GM18861 (cell line): Measurements from ENCODE around the gene AKAP12.
"Not testable (repeated sequence)": the region's sequence is repeated elsewhere in the genome, so short reads cannot be mapped to it uniquely, and the experiment has no call there.

Experiments used
- ATAC-seq: cut with Tn5 transposase; IDR thresholded peaks from one replicate; pipeline ENCODE4 v1.9.1; 2021; ENCODE audit not compliant: unreplicated experiment

Gene AKAP12

DNA sequence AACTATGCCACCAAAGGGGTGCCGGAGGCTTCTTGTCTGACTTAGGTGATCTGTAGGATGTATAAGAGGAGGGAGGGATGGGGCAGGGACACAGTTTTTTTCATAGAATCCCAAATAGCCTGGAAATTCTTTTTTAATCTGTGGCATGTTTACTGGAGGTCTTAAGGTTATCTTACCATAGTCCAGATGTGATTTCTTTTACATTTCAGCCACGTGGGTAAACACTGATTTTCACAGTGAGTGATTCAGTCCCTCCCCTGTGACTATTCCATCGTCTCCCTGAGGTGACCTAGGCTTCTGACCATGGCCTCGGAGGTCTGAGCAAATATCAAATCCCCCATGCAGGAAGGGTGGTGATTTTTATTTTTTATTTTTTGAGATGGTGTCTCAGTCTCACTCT lies 67.7 kb downstream of the AKAP12 start:
- no peak for ATAC-seq

DNA sequence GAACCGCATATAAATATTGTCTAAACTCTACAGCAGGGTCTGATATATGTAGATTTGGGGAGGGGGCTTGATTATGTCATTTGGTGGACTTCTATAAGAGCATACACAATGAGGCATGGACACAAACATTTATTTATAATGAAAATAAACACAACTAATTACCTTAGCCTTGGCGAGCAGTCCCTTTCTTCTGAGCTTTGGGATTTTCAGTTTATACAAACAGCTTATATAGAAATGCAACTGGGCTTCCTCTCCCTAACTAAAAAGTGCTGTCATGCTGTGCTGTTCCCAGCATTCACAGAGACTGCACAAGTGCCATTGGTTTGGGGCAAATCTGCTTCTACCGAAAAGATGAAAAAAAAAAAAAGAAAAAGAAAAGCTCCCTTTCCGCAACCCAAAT lies 69.9 kb downstream of the AKAP12 start:
- no peak for ATAC-seq

DNA sequence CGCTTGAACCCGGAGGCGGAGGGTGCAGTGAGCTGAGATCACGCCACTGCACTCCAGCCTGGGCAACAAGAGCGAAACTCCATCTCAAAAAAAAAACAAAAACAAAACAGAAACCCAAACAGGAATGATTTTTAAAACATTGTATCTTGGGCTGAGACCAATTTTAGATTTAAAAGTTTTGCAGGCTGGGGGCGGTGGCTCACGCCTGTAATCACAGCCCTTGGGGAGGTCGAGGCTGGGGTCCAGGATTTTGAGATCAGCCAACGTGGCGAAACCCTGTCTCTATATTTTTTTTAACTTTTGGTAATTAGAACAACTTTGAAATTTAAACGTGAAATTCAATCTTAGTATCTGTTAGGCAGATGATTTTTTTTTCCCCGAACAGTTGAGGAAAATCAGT lies 70.5 kb downstream of the AKAP12 start:
- ATAC-seq: no peak

DNA sequence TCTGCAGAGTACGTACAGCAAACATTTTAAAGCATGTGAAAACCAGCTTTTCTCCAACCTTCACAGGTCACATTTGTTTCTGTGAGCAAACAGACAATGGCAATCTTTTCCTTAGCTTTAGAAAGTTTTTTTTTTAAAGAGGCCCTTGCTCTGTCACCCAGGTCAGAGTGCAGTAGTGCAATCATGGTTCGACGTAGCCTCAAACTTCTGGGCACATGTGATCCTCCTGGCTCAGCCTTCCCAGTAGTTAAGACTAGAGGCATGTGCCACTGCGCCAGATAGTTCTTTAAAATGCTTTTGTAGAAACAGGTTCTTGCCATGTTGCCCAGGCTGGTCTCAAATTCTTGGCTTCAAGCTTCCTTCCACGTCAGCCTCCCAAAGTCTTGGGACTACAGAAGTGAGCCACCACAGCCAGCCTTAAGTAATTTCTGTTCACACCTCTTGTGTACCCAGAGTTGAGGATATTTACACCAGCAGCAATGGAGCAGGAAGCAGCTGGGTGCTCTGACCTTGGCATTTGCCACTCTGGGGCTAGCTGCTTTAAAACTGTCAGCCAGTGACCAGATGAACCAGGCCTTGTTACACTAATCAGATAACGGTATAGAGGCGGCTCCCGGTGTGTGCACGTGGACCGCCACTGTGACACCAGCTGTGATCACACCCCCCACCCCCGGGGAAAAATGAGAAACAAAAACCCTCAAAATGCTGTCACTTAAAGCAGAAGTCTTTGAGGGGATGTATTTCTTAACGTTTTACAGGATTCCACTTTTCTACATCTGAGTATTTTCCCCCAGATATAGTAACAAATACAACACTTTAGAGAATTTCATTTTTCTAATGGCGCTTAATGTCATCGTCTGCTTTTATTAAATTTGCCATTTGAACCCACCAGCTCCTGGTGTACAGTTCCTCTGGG lies 71.3 kb downstream of the AKAP12 start:
- no peak for ATAC-seq

DNA sequence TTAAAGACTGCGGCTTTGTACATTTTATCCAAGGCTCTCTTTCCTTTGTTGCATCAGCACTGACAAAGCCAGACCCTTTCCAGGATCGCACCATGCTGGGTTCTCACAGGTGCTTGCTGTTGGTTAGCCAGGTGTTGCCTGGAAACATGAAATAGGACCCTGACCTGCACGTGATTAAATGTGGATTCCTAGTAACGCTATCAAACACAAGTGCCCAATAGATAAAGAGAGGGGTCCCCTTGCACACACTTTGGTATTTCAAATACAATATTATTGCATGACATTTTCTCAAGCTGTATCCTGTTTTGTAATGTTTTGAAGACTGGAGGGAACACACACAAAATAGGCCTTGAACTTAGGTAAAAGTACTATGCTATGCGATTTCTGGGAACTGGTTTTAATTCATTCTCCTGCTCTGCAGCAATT lies 73.3 kb downstream of the AKAP12 start:
- no peak for ATAC-seq

DNA sequence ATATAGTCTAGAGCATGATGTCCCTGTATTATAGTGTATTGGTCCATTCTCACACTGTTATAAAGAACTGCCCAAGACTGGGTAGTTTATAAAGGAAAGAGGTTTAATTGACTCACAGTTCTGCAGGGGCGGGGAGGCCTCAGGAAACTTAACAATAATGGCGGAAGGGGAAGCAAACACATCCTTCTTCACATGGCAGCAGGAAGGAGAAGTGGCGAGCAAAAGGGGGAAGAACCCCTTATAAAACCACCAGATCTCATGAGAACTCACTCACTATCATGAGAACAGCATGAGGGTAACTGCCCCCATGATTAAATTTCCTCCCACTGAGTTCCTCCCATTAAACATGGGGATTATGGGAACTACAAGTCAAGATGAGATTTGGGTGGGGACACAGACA lies 75.9 kb downstream of the AKAP12 start:
- not testable (repeated sequence) for ATAC-seq

DNA sequence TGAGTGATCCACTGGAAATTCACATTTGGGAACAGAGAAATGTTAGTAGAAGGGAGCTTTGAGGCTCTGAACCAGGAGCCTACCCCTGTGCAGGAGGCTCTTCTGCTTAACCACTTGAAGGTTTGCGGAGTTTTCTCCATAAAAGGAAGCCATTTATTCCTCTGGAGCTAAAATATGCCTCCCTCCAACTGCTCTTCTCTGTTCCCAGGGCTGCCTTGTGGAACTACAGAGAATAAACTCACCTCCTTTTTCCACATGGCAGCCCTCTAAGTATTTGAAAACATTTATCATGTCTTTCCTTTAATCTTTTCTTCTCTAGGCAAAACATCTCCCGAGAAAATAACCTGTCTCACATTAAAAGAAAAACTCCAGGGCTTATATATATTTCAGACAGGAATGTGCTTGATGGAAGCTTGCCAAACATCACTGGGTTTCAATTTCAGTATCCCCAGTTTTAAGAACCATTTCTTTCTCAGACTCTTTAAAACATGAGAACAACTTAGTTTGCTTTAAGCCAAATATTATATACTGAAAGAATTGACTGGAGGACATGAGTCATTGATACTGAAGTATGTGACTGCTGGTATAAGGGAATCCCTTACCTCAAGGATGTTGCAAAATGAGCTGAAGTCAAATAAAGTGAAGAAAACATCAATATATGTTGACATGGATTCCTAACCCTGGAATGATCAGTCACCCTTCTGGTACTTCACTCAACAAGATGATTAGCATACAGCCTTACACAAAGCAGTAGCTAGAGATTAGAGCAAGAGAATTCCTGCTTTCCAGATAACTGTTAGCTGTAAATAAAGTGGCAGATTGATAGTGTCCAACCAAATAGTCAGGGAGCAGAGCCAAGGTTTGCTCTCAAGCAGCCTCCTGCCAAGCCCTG lies 77.6 kb downstream of the AKAP12 start:
- no peak for ATAC-seq

DNA sequence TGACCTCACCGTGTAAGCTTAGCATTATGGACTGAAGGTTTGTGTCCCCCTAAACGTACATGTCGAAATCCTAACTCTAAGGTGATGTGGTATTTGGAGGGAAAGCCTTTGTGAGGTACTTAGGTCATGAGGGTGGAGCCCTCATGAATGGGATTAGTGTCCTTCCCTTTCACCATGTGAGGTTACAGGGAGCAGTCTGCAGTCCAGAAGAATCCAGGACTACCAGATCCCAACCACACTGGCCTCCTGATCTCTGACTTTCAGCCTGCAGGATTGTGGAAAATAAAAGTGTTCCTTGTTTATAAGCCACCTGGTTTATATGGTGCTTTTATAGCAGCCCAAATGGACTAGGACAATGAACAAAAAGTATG lies 78.2 kb downstream of the AKAP12 start:
- no peak for ATAC-seq

DNA sequence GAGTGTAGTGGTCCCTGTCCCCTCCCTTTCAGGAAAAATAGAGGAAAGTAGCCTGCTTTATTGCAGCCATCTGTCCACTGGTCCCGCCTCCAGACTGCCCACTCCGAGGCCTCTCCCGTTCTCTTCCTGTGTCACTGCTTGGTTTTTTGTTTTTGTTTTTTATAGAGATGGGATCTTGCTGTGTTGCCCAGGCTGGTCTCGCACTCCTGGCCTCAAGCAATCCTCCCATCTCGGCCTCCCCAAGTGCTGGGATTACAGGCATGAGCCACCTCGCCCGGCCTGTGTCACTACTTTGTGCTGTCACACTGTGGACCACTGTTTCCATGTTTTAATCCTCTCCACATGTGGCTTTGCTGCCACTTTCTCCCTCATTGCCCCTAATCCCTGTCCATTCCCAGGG lies 80.4 kb downstream of the AKAP12 start:
- ATAC-seq: no peak

DNA sequence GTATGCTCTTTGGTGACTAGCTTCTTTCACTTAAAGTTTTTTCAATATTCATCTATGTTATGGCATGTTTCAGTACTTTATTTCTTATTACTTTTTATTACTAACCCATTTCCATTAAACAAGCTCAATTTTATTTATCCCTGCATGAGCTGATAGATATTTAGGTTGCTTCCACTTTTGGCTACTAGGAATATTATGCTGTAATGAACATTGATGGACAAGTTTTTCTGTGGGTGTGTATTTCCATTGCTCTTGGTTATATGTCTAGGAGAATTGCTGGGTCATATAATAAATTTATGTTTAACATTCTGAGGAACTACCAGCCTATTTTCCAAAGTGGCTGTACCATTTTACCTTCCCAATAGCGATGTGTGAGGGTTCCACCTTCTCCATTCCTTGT lies 81.7 kb downstream of the AKAP12 start:
- no peak for ATAC-seq

DNA sequence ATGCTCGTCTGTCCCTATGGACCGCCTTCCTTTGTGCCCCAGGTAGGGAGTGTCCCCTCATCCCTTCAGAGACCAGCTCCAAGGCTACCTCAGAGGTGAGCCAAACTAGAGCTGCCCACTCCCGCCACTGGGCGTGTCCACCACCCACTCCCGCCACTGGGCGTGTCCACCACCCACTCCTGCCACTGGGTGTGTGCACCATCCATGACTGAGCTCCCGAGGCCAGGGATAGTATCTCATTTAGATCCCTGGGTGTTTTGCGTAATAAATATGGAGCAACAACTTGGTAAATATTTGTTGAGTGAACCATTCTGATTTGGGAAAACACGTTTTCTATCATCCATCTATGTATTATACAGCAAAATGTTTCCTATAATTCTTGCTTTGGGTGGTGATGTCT lies 82.8 kb downstream of the AKAP12 start:
- ATAC-seq: no peak

DNA sequence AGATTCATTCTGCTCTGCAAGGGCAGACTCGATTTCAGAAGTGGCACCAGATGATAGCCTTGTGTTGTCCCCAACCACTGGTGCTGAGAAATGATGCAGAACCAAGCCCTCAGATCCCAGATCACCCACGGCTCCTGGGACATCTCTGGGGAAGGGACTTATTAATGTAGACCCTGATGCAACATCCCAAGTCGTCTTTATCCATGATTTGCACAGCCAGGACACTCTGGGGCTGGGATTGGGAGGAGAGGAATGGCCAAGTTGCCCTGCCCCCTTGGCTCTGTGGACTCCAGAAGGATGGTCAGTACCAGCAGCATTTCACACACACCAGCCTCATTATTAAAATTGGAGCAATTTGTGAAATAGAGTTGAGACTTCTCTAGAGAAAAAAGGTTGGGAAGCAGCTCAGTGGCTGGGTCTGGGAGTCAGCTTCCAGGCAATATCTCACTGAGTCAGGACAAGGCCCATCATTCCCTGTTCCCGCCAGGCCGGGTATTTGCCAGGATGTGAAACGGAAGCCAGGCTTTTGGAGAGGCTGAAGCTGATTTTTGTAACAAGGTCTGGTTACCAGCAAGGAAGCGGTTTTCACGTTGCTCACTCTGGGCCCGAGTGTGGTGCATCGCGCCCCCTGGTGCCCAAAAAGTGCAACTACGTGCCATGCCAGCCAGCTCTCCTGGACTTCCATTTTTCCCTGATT lies 84.2 kb downstream of the AKAP12 start:
- peak; percentile 46 for ATAC-seq

DNA sequence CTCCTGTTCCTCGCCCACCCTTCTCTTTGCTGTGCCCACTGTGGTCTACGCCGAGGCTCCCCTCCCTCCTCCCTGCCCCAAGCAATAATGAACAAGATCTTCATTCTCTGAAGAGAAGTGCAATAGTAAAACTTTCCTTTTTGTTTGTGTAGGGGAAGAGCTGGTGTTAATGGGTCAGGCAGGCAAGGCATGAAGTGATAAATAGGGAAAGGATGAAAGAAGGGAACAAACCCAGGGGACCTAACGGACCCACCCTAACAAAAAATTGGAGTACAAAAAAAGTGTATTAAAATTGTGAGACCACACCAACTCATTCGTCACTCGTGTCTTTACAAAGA lies 84.7 kb downstream of the AKAP12 start:
- no peak for ATAC-seq

DNA sequence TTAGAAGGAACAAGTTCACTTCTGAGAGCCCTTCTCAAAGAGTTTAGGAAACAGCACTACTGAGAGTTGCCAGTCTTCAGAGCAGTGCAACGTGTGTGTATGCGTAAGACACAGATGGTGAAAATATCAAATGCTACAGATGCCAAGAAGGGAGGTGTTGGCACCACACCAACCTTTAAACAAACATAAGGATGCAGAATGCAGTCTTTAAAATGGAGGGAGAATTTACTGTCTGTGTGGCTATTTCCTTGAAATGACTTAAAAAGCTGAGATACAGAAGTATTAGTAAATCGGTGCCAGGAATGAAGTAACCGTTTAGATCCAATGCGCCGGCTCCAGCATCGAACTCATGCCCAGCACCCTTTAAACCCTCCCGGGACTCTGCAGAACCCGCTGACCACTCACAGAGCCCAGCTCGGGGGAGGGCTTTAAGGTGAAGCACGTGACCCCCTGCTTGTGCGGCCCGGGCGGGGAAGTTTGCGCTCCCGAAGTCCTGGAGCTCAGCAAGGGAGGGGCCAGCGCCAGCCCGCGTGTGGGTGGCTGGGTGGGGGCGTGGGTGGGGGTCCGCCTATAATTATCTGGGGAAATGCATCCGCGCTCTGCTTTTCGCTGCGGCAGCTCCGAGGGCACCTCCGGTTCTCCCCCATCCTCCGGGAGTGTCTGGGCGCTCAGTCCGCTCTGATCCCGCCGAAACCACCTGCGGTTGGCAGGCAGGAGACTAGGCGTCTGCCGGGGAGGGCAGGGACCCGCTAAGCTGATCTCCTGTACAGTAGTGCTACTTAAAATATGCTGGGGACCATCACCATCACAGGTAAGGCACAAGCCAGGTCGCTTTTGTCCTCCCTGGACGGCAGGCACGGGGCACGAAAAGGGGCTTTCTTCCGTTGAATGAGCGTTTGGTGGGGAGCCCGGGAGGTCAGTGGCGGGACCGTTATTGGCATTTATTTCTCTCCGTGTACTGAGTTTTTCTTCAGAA lies 85.6 kb downstream of the AKAP12 start:
- ATAC-seq: no peak

DNA sequence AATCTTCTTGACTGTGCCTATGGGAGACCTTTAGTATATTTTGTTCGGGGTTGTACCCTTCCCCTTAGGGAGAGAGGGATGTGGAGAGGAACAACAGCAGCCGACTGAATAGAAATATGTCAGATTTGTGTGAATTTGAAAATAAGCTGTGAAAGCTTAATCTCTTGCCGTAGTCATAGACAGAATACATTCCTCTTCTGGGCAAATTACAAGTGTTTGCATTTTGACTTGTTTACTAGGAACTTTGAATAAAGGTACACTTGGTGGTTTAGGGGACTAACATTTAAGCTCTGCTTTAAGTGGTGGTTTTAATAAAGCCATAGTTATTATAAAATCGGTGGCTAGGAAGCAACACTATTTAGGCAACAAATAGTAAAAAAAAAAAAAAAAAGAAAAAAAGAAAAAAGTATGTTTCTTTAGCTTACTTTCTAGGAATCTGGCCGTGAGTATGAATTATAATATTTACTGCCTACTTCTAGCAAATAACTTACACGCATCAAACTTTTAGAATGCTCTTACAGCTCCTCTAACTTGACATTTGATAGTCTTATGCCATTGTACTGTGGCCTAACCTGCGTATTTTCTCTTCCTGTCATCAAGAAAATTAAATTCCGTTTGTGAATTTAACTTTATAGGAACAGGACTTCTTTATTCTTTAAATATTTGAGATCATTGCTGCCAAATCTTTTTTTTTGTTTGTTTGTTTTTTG lies 86.5 kb downstream of the AKAP12 start:
- no peak for ATAC-seq

DNA sequence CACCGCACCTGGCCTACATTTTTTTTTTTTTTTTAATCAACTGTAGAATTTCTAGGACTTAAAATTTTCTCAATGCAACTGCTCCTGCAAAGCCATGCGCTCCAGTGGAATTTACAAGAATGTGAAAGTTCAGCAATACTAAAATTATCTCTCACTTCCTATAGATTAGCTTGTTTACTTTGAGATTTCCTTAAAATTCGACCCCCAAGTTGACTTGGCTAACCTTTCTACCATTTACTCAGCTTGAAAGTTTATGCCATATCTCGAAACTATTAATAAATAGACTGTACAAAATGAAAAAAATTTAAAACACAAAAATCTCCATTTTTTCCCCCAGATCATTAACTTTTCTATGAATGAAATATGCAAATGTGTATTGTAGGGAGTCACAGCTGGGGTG lies 87.3 kb downstream of the AKAP12 start:
- no peak for ATAC-seq

DNA sequence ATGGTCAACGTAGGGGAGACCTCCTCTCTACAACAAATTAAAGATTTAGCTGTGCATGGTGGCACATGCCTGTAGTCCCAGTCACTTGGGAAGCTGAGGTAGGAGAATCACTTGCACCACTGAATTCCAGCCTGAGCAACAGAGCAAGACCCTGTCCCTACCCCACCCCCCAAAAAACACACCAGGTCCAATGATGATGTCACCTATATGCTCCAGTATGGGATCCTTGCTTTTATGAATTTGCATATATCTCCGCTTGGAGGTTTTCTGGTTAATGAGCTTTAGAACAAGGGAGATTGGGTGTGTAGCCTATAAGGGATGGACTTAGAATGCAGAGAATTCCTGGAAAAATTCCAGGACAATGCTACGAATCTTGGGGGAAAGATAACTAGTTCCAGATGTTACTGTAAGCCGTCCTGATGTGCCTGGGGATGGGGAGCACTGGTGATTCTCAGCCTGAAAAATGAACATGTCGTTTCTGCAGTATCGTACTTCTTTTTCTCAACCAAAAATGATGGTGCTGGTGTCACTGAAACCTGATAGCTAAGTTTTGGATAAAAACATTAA lies 90.4 kb downstream of the AKAP12 start:
- ATAC-seq: no peak

DNA sequence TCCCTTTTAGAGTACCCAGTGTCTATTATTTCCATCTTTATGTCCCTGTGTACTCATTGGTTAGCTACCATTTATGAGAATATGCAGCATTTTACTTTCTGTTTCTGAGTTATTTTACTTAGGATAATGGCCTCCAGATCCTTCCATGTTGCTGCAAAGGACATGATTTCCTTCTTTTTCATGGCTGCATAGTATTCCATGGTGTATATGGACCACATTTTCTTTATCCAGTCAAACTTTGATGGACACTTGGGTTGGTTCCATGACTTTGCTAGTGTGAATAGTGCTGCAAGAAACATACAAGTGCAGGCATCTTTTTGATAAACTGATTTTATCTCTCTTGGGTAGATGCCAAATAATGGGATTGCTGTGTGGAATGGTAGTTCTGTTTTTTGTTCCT lies 96.2 kb downstream of the AKAP12 start:
- ATAC-seq: no peak

DNA sequence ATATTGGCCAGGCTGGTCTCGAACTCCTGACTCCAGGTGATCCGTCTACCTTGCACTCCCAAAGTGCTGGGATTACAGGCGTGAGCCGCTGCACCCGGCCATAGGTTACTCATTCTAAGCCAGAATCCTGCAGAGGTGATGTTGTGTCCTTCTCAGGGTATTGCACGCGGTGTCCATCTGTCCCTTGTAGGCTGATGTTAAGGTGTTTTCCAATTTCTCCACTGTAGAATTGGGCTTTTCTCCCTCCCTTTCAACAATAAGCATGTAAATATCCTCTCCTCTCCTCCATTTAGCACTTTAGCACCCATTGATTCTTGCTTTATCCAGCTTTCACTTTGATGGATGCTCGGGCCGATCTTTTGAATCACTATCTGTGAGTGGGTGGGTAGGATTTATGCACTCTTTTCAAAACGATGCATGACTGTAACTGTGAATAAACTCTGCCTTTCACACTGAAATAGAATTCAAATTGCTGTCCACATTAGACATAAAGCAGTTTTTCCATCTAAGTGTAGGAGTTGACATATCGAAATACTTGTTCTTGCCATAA lies 99.0 kb downstream of the AKAP12 start:
- ATAC-seq: no peak
